Mononuclear cell (primary cell): ENCODE measurements around the gene MMP1. TPM values are rescaled to one million over a fixed set of nuclear protein-coding genes. Genes with fewer than 3 reads are reported as not detected.

Experiments
- H3K27me3 ChIP-seq: 2 replicates; pipeline ENCODE4 v1.6.0; 2011; ENCODE audit warnings: low read length, control low read depth; ENCODE audit not compliant: insufficient read depth
- H3K4me1 ChIP-seq: 2 replicates; pipeline ENCODE4 v1.5.1; 2011; ENCODE audit warnings: mild to moderate bottlenecking, low read length, control low read depth; ENCODE audit not compliant: insufficient read depth
- H3K4me3 ChIP-seq: 2 replicates; pipeline ENCODE4 v1.5.1; 2011; ENCODE audit warnings: mild to moderate bottlenecking, low read length, moderate library complexity
- H3K9me3 ChIP-seq: 2 replicates; pipeline ENCODE4 v1.5.1; 2011; ENCODE audit warnings: low read depth, mild to moderate bottlenecking, control low read depth, low read length
- total RNA-seq: library from RNA; depleted of rRNA; stranded (reverse); fragments of >200 nt; gene quantifications from one replicate; pipeline ENCODE4 v1.2.3, GENCODE V29; 2012

MMP1 gene
- 0.52 TPM for total RNA-seq

DNA sequence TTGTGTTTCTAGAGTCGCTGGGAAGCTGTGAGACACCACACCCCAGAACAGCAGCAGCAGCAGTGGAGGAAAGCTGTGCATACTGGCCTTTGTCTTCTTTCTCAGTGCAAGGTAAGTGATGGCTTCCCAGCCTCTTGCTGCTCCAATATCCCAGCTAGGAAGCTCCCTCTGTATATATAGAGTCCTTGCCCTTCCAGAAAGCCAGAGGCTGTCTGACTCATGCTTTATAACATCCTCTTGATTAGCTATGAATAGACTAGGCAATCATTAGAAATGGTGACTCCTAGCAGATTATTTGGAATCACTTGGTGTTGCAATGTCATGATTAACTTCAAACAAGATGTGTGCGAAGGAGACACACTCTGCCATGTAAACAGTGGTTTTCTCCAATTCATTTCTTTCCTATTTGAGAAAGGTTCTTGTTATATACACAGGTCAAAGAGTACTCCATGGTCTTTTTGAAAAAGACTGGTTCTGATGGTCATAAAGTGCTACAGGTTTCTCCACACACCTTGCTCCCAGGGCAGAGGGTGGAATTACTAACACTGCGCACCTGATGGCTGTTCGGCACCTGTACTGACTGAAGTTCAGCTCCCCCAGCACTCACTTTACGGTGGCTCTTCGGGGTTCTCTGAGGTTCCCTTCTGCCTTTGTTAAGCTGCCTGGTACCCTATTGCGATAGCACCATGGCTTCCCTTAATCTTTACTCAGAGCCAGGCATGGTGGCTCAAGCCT is at the start of gene MMP1:
MMP1 (minus strand) TSS at position 149 of the 735 bp plus-strand sequence; CDS start at position 81, 68 bp downstream.
- H3K9me3 ChIP-seq, result no peaks in the 10 kb centered on the region
- no peaks in the 10 kb centered on the region for H3K27me3 ChIP-seq
- H3K4me1 ChIP-seq, result no peaks in the 10 kb centered on the region
- no peak within 1 kb of the TSS for H3K4me3 ChIP-seq

GRCh38 chr11:102846292-102846691 is 48.3 kb upstream of the MMP1 start:
- Histone ChIP-seq H3K4me3 (no peak overlapping the region), H3K4me1 (no peaks in the 10 kb centered on the region), H3K9me3 (no peaks in the 10 kb centered on the region), H3K27me3 (peaks cover 3% of the 10 kb centered on the region)

DNA sequence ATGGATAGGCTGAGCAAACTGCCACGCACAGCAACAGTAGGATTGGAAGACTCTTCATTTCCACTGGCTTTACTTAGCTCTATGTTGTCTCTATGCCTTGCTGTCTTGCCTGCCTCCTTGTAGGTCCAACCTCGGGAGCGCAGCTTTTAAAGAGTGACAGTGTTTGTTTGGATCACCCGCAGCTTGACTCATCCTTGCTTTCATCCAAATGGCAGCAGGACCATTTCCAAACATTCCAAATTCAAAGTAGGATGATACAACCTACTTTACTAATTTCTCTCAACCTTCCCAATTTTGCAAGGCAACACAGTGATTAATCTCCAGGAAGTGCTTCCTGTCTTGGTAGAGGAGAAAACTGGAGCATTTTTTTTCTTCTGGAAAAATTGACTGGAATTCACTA is 45.5 kb upstream of the MMP1 start, which contains the start of gene MMP3:
MMP3 (minus strand) TSS at position 121 of the 400 bp plus-strand sequence; CDS start at position 58, 63 bp downstream.
- no peak within 1 kb of the TSS for H3K4me3 ChIP-seq

DNA sequence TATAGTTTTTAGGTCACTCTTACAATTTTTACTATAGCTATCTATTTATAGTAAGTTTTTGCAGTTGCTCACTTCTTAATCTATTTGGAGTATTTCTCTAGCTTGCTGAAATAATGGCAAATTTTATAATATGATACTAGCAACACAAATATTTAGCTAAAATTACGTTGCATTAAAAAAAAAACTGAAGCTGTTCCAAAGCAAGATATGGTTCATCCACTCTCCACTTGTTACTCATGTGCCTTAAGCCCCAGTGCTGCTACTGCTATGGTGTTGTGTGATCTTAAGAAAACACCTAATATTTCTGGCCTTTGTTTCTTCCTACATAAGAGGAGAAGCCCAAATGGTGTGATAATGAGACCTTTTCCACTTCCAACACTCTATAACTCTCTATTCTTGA is 45.0 kb upstream of the MMP1 start:
- H3K4me3 ChIP-seq, result no peak overlapping the region
- peaks cover 10% of the 10 kb centered on the region for H3K27me3 ChIP-seq
- H3K9me3 ChIP-seq, result no peaks in the 10 kb centered on the region
- H3K4me1 ChIP-seq, result no peaks in the 10 kb centered on the region

More for the DNA sequence above, 45.5 kb upstream of the MMP1 start, which contains the start of gene MMP3:
- Histone ChIP-seq H3K9me3 (no peaks in the 10 kb centered on the region), H3K27me3 (peaks cover 10% of the 10 kb centered on the region), H3K4me1 (no peaks in the 10 kb centered on the region)

- no peaks in the 10 kb centered on the region for H3K4me1 ChIP-seq
- H3K9me3 ChIP-seq, result no peaks in the 10 kb centered on the region
- peaks cover 7% of the 10 kb centered on the region for H3K27me3 ChIP-seq
- no peak overlapping the region for H3K4me3 ChIP-seq
These were observed 42.1 kb upstream of the MMP1 start for GRCh38 chr11:102840018-102840417.

DNA sequence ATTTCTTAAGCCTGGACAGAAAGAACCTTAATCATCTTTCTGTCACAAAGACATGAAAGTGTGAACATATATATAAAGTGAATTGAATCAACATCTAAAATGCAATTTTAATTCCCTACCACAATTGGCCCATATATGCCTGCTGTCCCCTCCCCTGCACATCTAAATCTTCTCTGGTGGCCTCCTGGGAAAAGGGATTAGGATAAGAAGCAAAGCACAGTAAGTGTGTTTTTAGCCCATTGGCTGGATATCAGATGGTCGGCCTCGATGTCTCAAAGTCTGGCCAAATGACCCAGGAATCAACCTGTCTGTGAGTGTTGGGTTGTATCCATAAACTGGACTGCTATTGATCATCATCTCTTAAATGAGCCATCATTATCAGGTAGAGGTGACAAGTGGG is 39.7 kb upstream of the MMP1 start:
- H3K27me3 ChIP-seq, result peaks cover 7% of the 10 kb centered on the region
- H3K9me3 ChIP-seq, result no peaks in the 10 kb centered on the region
- H3K4me3 ChIP-seq, result no peak overlapping the region
- H3K4me1 ChIP-seq, result no peaks in the 10 kb centered on the region

DNA sequence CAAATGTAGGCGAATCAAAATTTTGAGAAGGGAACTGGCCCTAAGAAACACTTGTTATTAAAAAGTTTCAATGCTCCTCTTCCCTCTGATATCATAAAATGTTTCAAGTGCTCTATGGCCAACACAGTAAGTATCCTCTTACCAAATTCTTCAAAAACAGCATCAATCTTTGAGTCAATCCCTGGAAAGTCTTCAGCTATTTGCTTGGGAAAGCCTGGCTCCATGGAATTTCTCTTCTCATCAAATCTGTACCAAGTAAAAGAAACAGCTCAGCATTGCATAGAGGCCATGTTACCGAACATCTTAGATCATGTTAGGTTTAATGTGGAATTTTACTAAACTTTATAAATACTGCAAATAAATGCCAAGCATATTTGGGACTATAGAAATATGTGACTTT is 39.2 kb upstream of the MMP1 start:
- no peaks in the 10 kb centered on the region for H3K9me3 ChIP-seq
- no peaks in the 10 kb centered on the region for H3K4me1 ChIP-seq
- no peak overlapping the region for H3K4me3 ChIP-seq
- peaks cover 8% of the 10 kb centered on the region for H3K27me3 ChIP-seq

- H3K9me3 ChIP-seq, result no peaks in the 10 kb centered on the region
- no peaks in the 10 kb centered on the region for H3K4me1 ChIP-seq
- peaks cover 15% of the 10 kb centered on the region for H3K27me3 ChIP-seq
- no peak overlapping the region for H3K4me3 ChIP-seq
These were observed 38.4 kb upstream of the MMP1 start for GRCh38 chr11:102836290-102836875.

GRCh38 chr11:102833731-102834130 is 35.8 kb upstream of the MMP1 start:
- no peaks in the 10 kb centered on the region for H3K4me1 ChIP-seq
- no peaks in the 10 kb centered on the region for H3K9me3 ChIP-seq
- peaks cover 19% of the 10 kb centered on the region for H3K27me3 ChIP-seq
- H3K4me3 ChIP-seq, result no peak overlapping the region

- no peaks in the 10 kb centered on the region for H3K9me3 ChIP-seq
- no peaks in the 10 kb centered on the region for H3K4me1 ChIP-seq
- H3K27me3 ChIP-seq, result peaks cover 19% of the 10 kb centered on the region
- no peak overlapping the region for H3K4me3 ChIP-seq
These were observed 34.7 kb upstream of the MMP1 start for GRCh38 chr11:102832612-102833011.

GRCh38 chr11:102831489-102832440 is 33.8 kb upstream of the MMP1 start:
- Histone ChIP-seq H3K27me3 (peaks cover 19% of the 10 kb centered on the region), H3K4me1 (no peaks in the 10 kb centered on the region), H3K9me3 (no peaks in the 10 kb centered on the region), H3K4me3 (no peak overlapping the region)

DNA sequence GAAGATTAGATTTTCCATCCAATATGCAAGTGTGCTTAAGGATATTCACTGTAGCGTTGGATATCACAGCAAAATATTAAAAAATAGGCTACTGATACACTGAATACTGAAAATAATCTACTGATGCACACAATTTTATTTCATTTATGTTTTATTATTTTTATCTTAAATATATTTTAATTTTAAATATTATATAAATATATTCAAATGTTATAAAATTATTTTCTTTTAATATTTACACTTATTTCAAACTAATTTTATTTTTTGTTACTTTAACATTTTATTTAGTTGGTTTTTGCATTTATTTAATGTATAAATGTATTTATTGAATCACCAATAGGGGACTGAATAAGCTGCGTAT is 33.1 kb upstream of the MMP1 start:
- Histone ChIP-seq H3K4me1 (no peaks in the 10 kb centered on the region), H3K4me3 (no peak overlapping the region), H3K9me3 (no peaks in the 10 kb centered on the region), H3K27me3 (peaks cover 19% of the 10 kb centered on the region)

DNA sequence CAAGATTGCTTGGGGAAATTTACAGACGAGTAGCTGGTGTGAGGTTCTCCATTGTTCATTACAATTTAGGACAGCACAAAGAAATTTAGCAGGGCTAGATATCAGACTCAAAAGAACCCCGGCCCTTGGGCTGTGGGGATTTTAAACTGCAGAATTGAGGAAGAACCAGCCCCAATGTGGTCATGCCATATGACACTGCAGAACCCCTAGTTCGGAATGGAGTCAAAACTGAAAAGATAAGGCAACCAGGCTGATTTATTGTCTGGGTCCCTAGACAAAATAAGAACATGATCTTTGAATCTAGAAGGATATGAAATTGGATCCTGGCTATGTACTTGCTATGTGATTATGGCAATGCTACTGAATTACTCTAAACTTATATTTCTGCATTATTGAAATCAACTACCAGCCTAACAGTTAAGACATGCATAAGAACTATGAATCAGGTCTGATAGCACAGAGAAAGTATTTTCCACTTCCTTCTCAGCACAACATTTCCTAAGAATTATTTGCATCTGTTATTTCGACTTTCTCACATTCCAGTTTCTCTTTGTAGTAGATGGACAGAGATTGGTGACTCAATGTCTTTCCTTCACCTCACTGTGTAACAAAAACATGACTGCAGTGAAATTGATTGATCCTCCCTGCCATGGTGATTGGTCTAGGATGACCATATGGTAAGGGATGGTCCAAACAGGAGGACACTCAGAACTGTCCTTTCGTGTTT is 32.2 kb upstream of the MMP1 start:
- H3K27me3 ChIP-seq, result peaks cover 19% of the 10 kb centered on the region
- H3K4me1 ChIP-seq, result no peaks in the 10 kb centered on the region
- H3K4me3 ChIP-seq, result no peak overlapping the region
- H3K9me3 ChIP-seq, result no peaks in the 10 kb centered on the region

- H3K27me3 ChIP-seq, result peaks cover 19% of the 10 kb centered on the region
- H3K9me3 ChIP-seq, result no peaks in the 10 kb centered on the region
- H3K4me1 ChIP-seq, result no peaks in the 10 kb centered on the region
- no peak overlapping the region for H3K4me3 ChIP-seq
These were observed 31.5 kb upstream of the MMP1 start for GRCh38 chr11:102829316-102830000.
